Measurements from ENCODE around the gene KCNJ2.

KCNJ2 gene

DNA sequence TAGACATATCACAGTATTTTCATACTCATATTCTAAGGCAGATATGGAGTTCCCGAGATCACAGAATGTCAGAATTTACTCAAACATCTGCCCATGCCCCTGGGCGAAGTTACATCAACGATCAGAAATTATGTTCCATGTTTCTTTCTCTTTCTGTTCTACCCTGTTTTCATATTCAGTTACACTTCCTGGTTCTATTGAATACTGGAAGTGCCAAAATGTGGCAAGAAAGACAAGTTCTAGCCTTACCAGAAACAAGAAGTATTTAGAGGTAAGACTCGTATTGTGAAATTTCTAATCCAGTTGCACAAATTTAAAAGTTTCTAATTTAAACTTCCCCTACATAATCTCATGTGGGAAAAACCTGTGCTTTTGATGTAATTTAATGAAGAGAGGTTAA is 36.1 kb downstream of the KCNJ2 start:
- DNase-seq (ENCODE audit: low read depth): no peak

DNA sequence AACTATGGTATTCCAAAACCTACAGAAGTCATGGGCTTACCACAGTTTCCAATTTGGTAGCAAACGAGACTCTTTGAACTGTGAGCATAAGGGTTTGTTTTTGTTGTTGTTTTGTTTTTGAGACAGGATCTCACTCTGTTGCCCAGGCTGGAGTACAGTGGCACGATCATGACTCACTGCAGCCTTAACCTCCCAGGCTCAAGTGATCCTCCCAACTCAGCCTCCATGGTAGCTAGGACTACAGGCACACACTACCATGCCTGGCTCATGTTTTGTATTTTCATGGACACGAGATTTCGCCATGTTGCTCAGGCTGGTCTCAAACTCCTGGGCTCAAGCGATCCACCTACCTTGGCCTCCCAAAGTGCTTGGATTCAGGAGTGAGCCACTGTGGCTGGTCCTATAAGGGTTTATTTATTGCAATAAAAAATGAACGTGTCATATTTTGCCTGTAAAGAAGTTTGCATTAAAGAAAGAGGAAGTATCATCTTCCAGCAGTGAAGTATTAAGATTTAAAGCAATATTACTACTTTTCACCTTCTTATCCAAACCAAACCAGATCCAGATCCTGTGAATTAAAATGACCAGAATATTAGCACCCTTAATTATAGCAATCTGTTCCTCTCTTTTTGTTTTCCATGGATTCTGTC is 37.2 kb downstream of the KCNJ2 start:
- DNase-seq (ENCODE audit: low read depth): no peak

GRCh38 chr17:70207184-70207583 is 37.9 kb downstream of the KCNJ2 start:
- no peak for DNase-seq (ENCODE audit: low read depth)

GRCh38 chr17:70208080-70208794 is 38.9 kb downstream of the KCNJ2 start:
- DNase-seq (ENCODE audit: low read depth): no peak

DNA sequence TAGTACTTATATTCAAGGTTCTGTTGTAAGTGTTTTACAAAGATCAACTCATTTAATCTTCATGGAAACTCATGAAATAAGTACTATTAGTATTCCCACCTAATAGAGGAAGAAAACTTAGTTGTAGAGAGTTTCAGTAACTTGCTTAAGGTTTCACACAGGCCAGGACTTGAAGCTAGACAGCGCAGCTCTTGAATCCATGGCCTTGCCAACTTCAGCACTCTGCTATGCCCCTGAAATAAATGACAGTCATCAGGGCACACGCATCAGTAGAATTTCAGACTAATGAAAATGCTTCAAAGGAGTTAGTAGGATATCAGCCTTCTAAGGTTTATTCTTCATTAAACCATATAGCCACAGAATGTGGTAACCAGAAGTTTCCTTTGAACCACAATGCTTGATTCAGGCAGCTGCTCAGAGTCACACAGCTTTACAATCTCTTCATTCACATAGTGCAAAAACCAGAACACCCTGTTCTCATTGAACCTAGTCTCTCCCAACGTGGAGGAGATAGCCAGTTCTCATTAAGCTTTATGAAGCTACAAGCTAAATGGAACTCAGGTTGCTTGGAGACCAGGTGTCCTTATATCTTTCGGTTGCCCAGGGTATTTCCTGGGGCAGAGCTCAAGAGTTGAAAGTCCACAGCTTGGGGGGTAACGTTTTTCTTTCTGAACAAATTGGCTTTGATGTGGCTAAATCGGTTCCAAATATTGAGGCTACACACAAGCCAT is 39.7 kb downstream of the KCNJ2 start:
- DNase-seq (ENCODE audit: low read depth): no peak

DNA sequence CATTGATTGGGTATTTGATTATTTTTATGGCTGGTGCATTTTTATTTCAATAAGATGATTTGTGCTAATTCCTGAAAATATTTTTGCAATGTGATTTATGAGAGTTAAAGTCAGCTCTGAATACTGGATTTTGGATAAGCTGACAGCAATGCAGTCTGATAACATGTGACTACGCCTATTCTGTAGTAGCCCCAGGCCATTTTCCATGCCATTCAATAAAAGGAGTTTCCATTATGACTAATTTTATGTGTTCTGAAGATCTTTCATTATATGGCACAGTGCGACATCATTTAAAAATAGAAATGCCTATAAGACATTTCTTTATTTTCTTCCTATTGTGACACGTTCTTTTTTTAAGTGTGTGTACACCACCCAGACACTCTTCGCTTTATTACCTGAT is 46.3 kb downstream of the KCNJ2 start:
- no peak for DNase-seq (ENCODE audit: low read depth)

GRCh38 chr17:70217571-70217970 is 48.2 kb downstream of the KCNJ2 start:
- DNase-seq (ENCODE audit: low read depth): no peak

DNA sequence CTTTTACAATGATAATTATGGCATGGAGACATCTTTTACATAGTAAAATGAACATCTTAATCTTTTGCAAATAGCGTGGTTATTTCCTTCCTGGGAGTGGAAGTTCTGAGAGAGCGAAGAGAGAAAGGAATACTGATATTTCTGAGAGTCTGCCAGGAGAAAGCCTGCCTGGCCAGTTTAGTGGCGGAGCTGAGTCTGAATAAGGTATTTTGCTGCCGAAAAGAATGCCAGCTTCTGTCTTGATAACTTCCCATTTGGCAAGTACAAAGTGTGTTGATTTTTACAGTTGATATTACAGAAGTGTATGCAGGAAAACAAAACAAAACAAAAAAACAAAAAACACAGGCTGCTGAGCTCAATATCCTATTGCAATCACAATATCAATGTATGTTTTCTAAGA is 55.9 kb downstream of the KCNJ2 start:
- DNase-seq (ENCODE audit: low read depth): no peak

Measured in activated T-cell treated with anti-CD3 and anti-CD28 coated beads for 24 hours (primary cell).